H1 (cell line): ENCODE measurements around the gene CD34. TPM values are rescaled to one million over a fixed set of nuclear protein-coding genes. Genes with fewer than 3 reads are reported as not detected.

Source experiments
- CTCF ChIA-PET: fragments of 300-600 bp; sonication (Branson Sonifier 250); formaldehyde crosslinking; loops from one replicate; lab custom pipeline; 2021; ENCODE audit not compliant: partially characterized antibody; lab: Charles Lee
- POLR2A ChIA-PET: fragments of 300-600 bp; sonication (Branson Sonifier 250); formaldehyde crosslinking; loops from one replicate; lab custom pipeline; 2021; ENCODE audit warnings: inconsistent platforms; ENCODE audit not compliant: partially characterized antibody; lab: Charles Lee
- DNase-seq, 2 experiments: peaks; one replicate each; pipeline versions ENCODE4 v3.0.0 to v3.0.0-alpha.2; 2010 to 2022; ENCODE audit warnings: low spot score in 2 of 2, low read depth in 1 of 2, mixed read lengths in 1 of 2
- FAIRE-seq: peaks from 2 replicates; lab custom pipeline; 2011; peaks lifted over from hg19 to GRCh38; lab: Jason Lieb, UNC
- H2AFZ ChIP-seq: 2 replicates; pipeline ENCODE4 v1.8.1; 2012; ENCODE audit warnings: low read length, inconsistent platforms
- H2AK5ac ChIP-seq: 2 replicates; pipeline ENCODE4 v1.6.1; 2013; ENCODE audit warnings: low read depth, low read length
- H2BK120ac ChIP-seq: replicated peaks from 2 replicates; pipeline ENCODE3; 2013; ENCODE audit warnings: low read depth, low read length, inconsistent platforms
- H2BK12ac ChIP-seq: 2 replicates; pipeline ENCODE4 v1.6.1; 2013; ENCODE audit warnings: low read depth, low read length
- H2BK15ac ChIP-seq: 2 replicates; pipeline ENCODE4 v1.6.1; 2013; ENCODE audit warnings: low read length
- H2BK20ac ChIP-seq: 2 replicates; pipeline ENCODE4 v1.6.1; 2013; ENCODE audit warnings: low read length
- H2BK5ac ChIP-seq: 2 replicates; pipeline ENCODE4 v1.6.1; 2013; ENCODE audit warnings: low read depth, low read length
- H3K14ac ChIP-seq: 2 replicates; pipeline ENCODE4 v1.6.1; 2013; ENCODE audit warnings: inconsistent platforms; ENCODE audit not compliant: insufficient read length
- H3K18ac ChIP-seq: 2 replicates; pipeline ENCODE4 v1.6.1; 2013; ENCODE audit warnings: low read length; ENCODE audit errors: extremely low read depth
- H3K23ac ChIP-seq: 2 replicates; pipeline ENCODE4 v1.6.1; 2013; ENCODE audit warnings: inconsistent platforms; ENCODE audit not compliant: insufficient read length
- H3K23me2 ChIP-seq: 2 replicates; pipeline ENCODE4 v1.6.1; 2013; ENCODE audit warnings: low read depth, low read length
- H3K27ac ChIP-seq: 2 replicates; pipeline ENCODE4 v1.6.1; 2011; ENCODE audit warnings: low read depth, low read length, inconsistent platforms
- H3K27me3 ChIP-seq, 4 experiments: replicated peaks in 1 of 4; 1 replicate in 1 of 4; 2 replicates in 3 of 4; pipeline versions ENCODE4 v1.6.1 to v1.8.1; 2011 to 2013; ENCODE audit warnings: low read length in 3 of 4, mild to moderate bottlenecking in 3 of 4, inconsistent platforms in 2 of 4, mixed read lengths in 2 of 4, moderate library complexity in 1 of 4; ENCODE audit not compliant: control insufficient read depth in 3 of 4, insufficient read depth in 3 of 4; ENCODE audit errors: extremely low read depth in 1 of 4
- H3K36me3 ChIP-seq, 4 experiments: 2 replicates each; pipeline versions ENCODE4 v1.6.1 to v1.8.1; 2011 to 2013; ENCODE audit warnings: mild to moderate bottlenecking in 4 of 4, low read length in 3 of 4, moderate library complexity in 2 of 4, control low read depth in 1 of 4, inconsistent platforms in 1 of 4; ENCODE audit not compliant: insufficient read depth in 4 of 4, control insufficient read depth in 2 of 4
- H3K4ac ChIP-seq: replicated peaks from 2 replicates; pipeline ENCODE3; 2013; ENCODE audit warnings: low read length, low read depth, mixed read lengths, inconsistent platforms; ENCODE audit not compliant: insufficient read length
- H3K4me1 ChIP-seq, 4 experiments: replicated peaks in 1 of 4; 1 replicate in 1 of 4; 2 replicates in 3 of 4; pipeline versions ENCODE4 v1.6.1 to v1.8.1; 2011 to 2013; ENCODE audit warnings: low read length in 3 of 4, inconsistent platforms in 2 of 4, mixed read lengths in 1 of 4; ENCODE audit not compliant: insufficient read depth in 4 of 4, control insufficient read depth in 3 of 4
- H3K4me2 ChIP-seq, 2 experiments: 2 replicates each; pipeline versions ENCODE4 v1.6.1 to v1.8.1; 2011 to 2013; ENCODE audit warnings: low read depth in 2 of 2, low read length in 2 of 2, control low read depth in 1 of 2, inconsistent platforms in 1 of 2, mild to moderate bottlenecking in 1 of 2; ENCODE audit not compliant: insufficient read depth in 1 of 2
- H3K4me3 ChIP-seq, 4 experiments: fragments of 200-600, 300-600 bp in 1 of 4; sonication (generic), shearing (Covaris generic), sonication (Bioruptor Twin) in 1 of 4; 2 replicates each; pipeline versions ENCODE4 v1.5.1 to v1.8.1; 2011 to 2016; ENCODE audit warnings: low read length in 4 of 4, low read depth in 3 of 4, control low read depth in 2 of 4, inconsistent platforms in 2 of 4, mild to moderate bottlenecking in 2 of 4, mixed read lengths in 1 of 4, moderate library complexity in 1 of 4; ENCODE audit not compliant: insufficient read depth in 2 of 4; ENCODE audit errors: extremely low read depth in 1 of 4
- H3K56ac ChIP-seq: replicated peaks from 2 replicates; pipeline ENCODE3; 2013; ENCODE audit warnings: low read depth, mild to moderate bottlenecking, mixed read lengths, low read length, inconsistent platforms; ENCODE audit not compliant: insufficient read length
- H3K79me1 ChIP-seq: 2 replicates; pipeline ENCODE4 v1.6.1; 2013; ENCODE audit warnings: low read depth, low read length, control low read depth
- H3K79me2 ChIP-seq, 2 experiments: 2 replicates each; pipeline versions ENCODE4 v1.6.1 to v1.8.1; 2012 to 2013; ENCODE audit warnings: low read length in 2 of 2, mild to moderate bottlenecking in 2 of 2, inconsistent platforms in 1 of 2; ENCODE audit not compliant: insufficient read depth in 2 of 2, control insufficient read depth in 1 of 2
- H3K9ac ChIP-seq, 4 experiments: replicated peaks in 1 of 4; 1 replicate in 1 of 4; 2 replicates in 3 of 4; pipeline versions ENCODE4 v1.6.1 to v1.8.1; 2011 to 2013; ENCODE audit warnings: low read depth in 3 of 4, low read length in 3 of 4, control low read depth in 2 of 4, mild to moderate bottlenecking in 2 of 4, moderate library complexity in 2 of 4, inconsistent platforms in 1 of 4; ENCODE audit errors: extremely low read depth in 1 of 4
- H3K9me3 ChIP-seq, 2 experiments: 2 replicates each; pipeline versions ENCODE4 v1.6.1 to v1.8.1; 2012 to 2013; ENCODE audit warnings: mild to moderate bottlenecking in 2 of 2, moderate library complexity in 2 of 2, control low read depth in 1 of 2, inconsistent platforms in 1 of 2, low read depth in 1 of 2, low read length in 1 of 2, mixed read lengths in 1 of 2; ENCODE audit not compliant: insufficient read depth in 2 of 2
- H4K20me1 ChIP-seq, 2 experiments: replicated peaks in 1 of 2; 2 replicates each; pipeline versions ENCODE3 to v1.8.1; 2011 to 2013; ENCODE audit warnings: inconsistent platforms in 2 of 2, low read length in 2 of 2, mild to moderate bottlenecking in 1 of 2; ENCODE audit not compliant: insufficient read depth in 2 of 2, control insufficient read depth in 1 of 2
- H4K5ac ChIP-seq: 2 replicates; pipeline ENCODE4 v1.6.1; 2013; ENCODE audit warnings: low read length, low read depth, mixed read lengths, inconsistent platforms; ENCODE audit not compliant: insufficient read length
- H4K8ac ChIP-seq: 2 replicates; pipeline ENCODE4 v1.8.0; 2013; ENCODE audit warnings: mild to moderate bottlenecking, moderate library complexity, low read length, inconsistent platforms; ENCODE audit not compliant: insufficient read depth; ENCODE audit errors: extremely low read depth
- H4K91ac ChIP-seq: replicated peaks from 2 replicates; pipeline ENCODE3; 2013; ENCODE audit warnings: low read length, mixed read lengths, inconsistent platforms; ENCODE audit not compliant: insufficient read length
- ASH2L ChIP-seq: fragments of 200-600, 300-600 bp; sonication (generic); IDR thresholded peaks from one replicate; pipeline ENCODE4 v1.7.1; 2017; ENCODE audit warnings: low read length
- CHD2 ChIP-seq: IDR thresholded peaks from 2 replicates; pipeline ENCODE4 v1.6.1; 2012; ENCODE audit warnings: low read length, improper control_type of control experiment
- KDM1A ChIP-seq: fragments of 200-600, 300-600 bp; sonication (generic); IDR thresholded peaks from 2 replicates; pipeline ENCODE4 v1.7.1; 2016; ENCODE audit warnings: mild to moderate bottlenecking, low read length, borderline replicate concordance
- KDM4A ChIP-seq: IDR thresholded peaks from one replicate; pipeline ENCODE4 v1.7.1; 2012; ENCODE audit warnings: low read depth, mild to moderate bottlenecking, moderate library complexity, low read length, inconsistent platforms; ENCODE audit not compliant: severe bottlenecking
- PHF8 ChIP-seq: fragments of 200-600 bp; sonication (generic); conservative IDR thresholded peaks from 2 replicates; pipeline ENCODE4 v1.7.1; 2012; ENCODE audit warnings: low read depth, mild to moderate bottlenecking, inconsistent platforms, low read length, moderate library complexity
- SIRT6 ChIP-seq: IDR thresholded peaks from one replicate; pipeline ENCODE4 v1.7.1; 2012; ENCODE audit warnings: low read length, inconsistent platforms
- TAF1 ChIP-seq: IDR thresholded peaks from 2 replicates; pipeline ENCODE4 v1.6.1; 2011; ENCODE audit warnings: mild to moderate bottlenecking, low read depth, low read length
- WGBS, 2 experiments: shearing (Covaris generic) in 1 of 2; methylation state at CpG; one replicate each; pipeline versions ENCODE4 v1.1.6 to v1.1.7; 2013 to 2015; ENCODE audit warnings: low lambda C conversion rate in 2 of 2, mixed read lengths in 2 of 2, inconsistent platforms in 1 of 2, low coverage in 1 of 2, missing lambda C conversion rate in 1 of 2; ENCODE audit not compliant: insufficient replicate concordance in 2 of 2, insufficient coverage in 1 of 2, insufficient read length in 1 of 2; ENCODE audit errors: extremely low coverage in 1 of 2, missing lambda C conversion rate in 1 of 2; 5-methylcytosine and 5-hydroxymethylcytosine counted together
- polyA plus RNA-seq, 7 experiments: library from polyadenylated mRNA; depleted of rRNA in 3 of 7; stranded (reverse) in 5 of 7; unstranded in 2 of 7; fragments of >200 nt in 5 of 7; fragments of 200-250 nt in 2 of 7; gene quantifications; 1 replicate in 5 of 7; 2 replicates in 1 of 7; 4 replicates in 1 of 7; pipeline versions ENCODE4 v1.2.1 to v1.2.3, GENCODE V29; 2011 to 2013; ENCODE audit warnings: missing spikeins in 2 of 7, mixed read lengths in 2 of 7
- total RNA-seq: library from RNA; stranded (reverse); fragmentation: NEBNext Ultra II Directional; extraction: Animal tissue kit (Norgen Biotek cat#: 25700); gene quantifications from 2 replicates; pipeline ENCODE4 v1.2.1, GENCODE V29; 2021
- TF ChIP-seq, protein P1 (sequence below): IDR thresholded peaks from 2 replicates; pipeline ENCODE4 v1.6.1; 2012; ENCODE audit warnings: inconsistent platforms

CD34 gene
- total and polyA plus RNA-seq, 2 of the 8 experiments (the other 6 are each of a cell fraction or from before 2014, with no cell fraction given), result 0.39 to 0.54 TPM

DNA sequence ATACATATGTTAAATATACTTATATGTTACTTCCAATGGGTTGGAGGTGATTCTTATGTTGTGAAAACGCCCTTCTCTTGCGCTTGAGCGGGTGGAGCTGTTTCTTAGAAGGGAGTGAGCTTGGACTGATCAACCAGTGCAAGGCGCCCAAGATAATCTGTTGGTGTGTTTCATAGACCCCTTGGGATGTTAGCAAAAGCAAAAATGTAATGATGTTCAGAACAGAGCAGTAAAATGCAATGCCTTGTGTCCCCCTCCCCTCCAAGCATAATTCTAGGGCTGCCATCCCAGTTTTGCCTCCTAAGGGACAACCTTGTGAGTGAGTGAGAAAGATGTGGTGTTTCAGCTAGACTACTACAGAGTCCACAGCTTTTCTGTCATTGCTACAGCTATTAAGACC is 6.2 kb upstream of the CD34 start:
- no peak overlapping the region for H3K4me2 ChIP-seq
- 0 out of 2 replicates have a peak overlapping the region, but pooled peaks have one; percentile 32 for H2AFZ ChIP-seq
- no peaks in the 10 kb centered on the region for H3K79me2 ChIP-seq
- no peaks in the 10 kb centered on the region for H3K4me1 ChIP-seq
- H3K27ac ChIP-seq, result no peak overlapping the region
- POLR2A ChIA-PET, result interaction anchor here (0.6 to 1.2 kb wide), 2 partner anchors 12 to 55 kb away, joined by 3 to 4 read pairs; no protein-coding TSS in a partner anchor
- H4K8ac ChIP-seq, result no peak overlapping the region
- no peaks in the 10 kb centered on the region for H3K79me1 ChIP-seq
- no peak overlapping the region for H3K56ac ChIP-seq
- no peak overlapping the region for H2AK5ac ChIP-seq
- no peak overlapping the region for H4K91ac ChIP-seq
- no peak for DNase-seq
- H3K14ac ChIP-seq, result no peak overlapping the region
- no peak overlapping the region for H2BK120ac ChIP-seq
- no peak overlapping the region for H2BK12ac ChIP-seq
- H3K9ac ChIP-seq, result no peak overlapping the region
- H2BK15ac ChIP-seq, result no peak overlapping the region
- no peaks in the 10 kb centered on the region for H3K9me3 ChIP-seq
- H3K23ac ChIP-seq, result no peak overlapping the region
- WGBS, 2 experiments, result 91% methylated on average over 4 of the region's 4 CpGs; no CpG with 5 or more reads in 1 of the 2 experiments
- no peak for TF ChIP-seq KDM1A
- no peak for TF ChIP-seq SIRT6
- no peak for TF ChIP-seq PHF8
- no peak for TF ChIP-seq KDM4A
- TF ChIP-seq, protein P1, sequence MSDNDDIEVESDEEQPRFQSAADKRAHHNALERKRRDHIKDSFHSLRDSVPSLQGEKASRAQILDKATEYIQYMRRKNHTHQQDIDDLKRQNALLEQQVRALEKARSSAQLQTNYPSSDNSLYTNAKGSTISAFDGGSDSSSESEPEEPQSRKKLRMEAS, result no peak
- no peak for TF ChIP-seq CHD2
- TF ChIP-seq ASH2L, result no peak
- no peak for TF ChIP-seq TAF1
- TF ChIP-seq, all 59 proteins: peak for 0
- Histone ChIP-seq H3K4me3 (no peak overlapping the region), H3K36me3 (no peaks in the 10 kb centered on the region), H3K4ac (no peak overlapping the region), H3K18ac (no peak overlapping the region), H3K23me2 (no peaks in the 10 kb centered on the region), H4K20me1 (no peaks in the 10 kb centered on the region), H2BK5ac (no peak overlapping the region), H3K27me3 (peaks cover 3 to 13% (median 6%) of the 10 kb centered on the region in 4 experiments), H2BK20ac (no peak overlapping the region), H4K5ac (no peak overlapping the region)
- CTCF ChIA-PET, result interaction anchor here (0.7 to 2.0 kb wide), 6 partner anchors 9 to 77 kb away, joined by 3 to 14 read pairs (median 4); no protein-coding TSS in a partner anchor
- no peak for FAIRE-seq
